HCT116 (cell line): Measurements from ENCODE around the gene DMD. TPM values are rescaled to one million over a fixed set of nuclear protein-coding genes. Genes with fewer than 3 reads are reported as not detected.

Experiments
- ATAC-seq: fragments of 200-7000 bp; cut with Tn5 transposase; 2 replicates; pipeline ENCODE4 v1.9.1; 2020; ENCODE audit warnings: mild to moderate bottlenecking, moderate library complexity
- BruUV-seq: library from RNA; stranded (reverse); fragments of 400-500 nt; replicated peaks from 2 replicates; lab custom pipeline; 2021; lab: Mats Ljungman, UMichigan
- CTCF ChIA-PET: fragments of 300-600 bp; sonication (Branson Sonifier 250); formaldehyde crosslinking; loops from one replicate; lab custom pipeline; 2021; ENCODE audit warnings: antibody characterized with exemption; lab: Charles Lee
- POLR2A ChIA-PET: fragments of 300-600, 350-600 bp; sonication (Branson Sonifier 250); formaldehyde crosslinking; loops from one replicate; lab custom pipeline; 2021; ENCODE audit warnings: antibody characterized with exemption; lab: Charles Lee
- RAD21 ChIA-PET, 2 experiments: fragments of 300-600 bp; sonication (Branson Sonifier 250); formaldehyde crosslinking; loops; one replicate each; lab custom pipeline; 2023; ENCODE audit warnings: low total read pairs in 2 of 2; ENCODE audit not compliant: uncharacterized antibody in 2 of 2, unreplicated experiment in 2 of 2, low non-redundant PET in 1 of 2; lab: Charles Lee
- DNase-seq: peaks from one replicate; pipeline ENCODE4 v3.0.0-alpha.2; 2010; ENCODE audit warnings: low read depth, low spot score
- H2AFZ ChIP-seq: fragments of 200-600 bp; shearing (Covaris generic), sonication (generic); 2 replicates; pipeline ENCODE4 v1.6.1; 2017; ENCODE audit warnings: low read depth, mixed run types, mixed read lengths, antibody characterized with exemption, low read length; ENCODE audit not compliant: poor library complexity, severe bottlenecking
- H3K27ac ChIP-seq: 2 replicates; pipeline ENCODE4 v1.5.1; 2012; ENCODE audit warnings: low read depth, low read length
- H3K27me3 ChIP-seq: fragments of 200-600 bp; sonication (generic); 2 replicates; pipeline ENCODE4 v1.6.1; 2016; ENCODE audit warnings: mixed run types, low read length, mixed read lengths; ENCODE audit not compliant: insufficient read depth
- H3K36me3 ChIP-seq, 2 experiments: fragments of 200-500 bp in 1 of 2; fragments of 200-600 bp in 1 of 2; sonication (Bioruptor generic) in 1 of 2; sonication (generic) in 1 of 2; 2 replicates each; pipeline versions ENCODE4 v1.5.1 to v1.6.1; 2014 to 2016; ENCODE audit warnings: low read length in 2 of 2, inconsistent platforms in 1 of 2, mixed read lengths in 1 of 2, mixed run types in 1 of 2; ENCODE audit not compliant: insufficient read depth in 2 of 2, control insufficient read depth in 1 of 2
- H3K4me1 ChIP-seq, 2 experiments: fragments of 200-600 bp in 1 of 2; sonication (generic) in 1 of 2; 2 replicates each; pipeline versions ENCODE4 v1.5.1 to v1.6.1; 2012 to 2017; ENCODE audit warnings: low read length in 2 of 2, inconsistent platforms in 1 of 2, mild to moderate bottlenecking in 1 of 2, mixed read lengths in 1 of 2, mixed run types in 1 of 2, moderate library complexity in 1 of 2; ENCODE audit not compliant: insufficient read depth in 2 of 2, control insufficient read depth in 1 of 2
- H3K4me2 ChIP-seq: fragments of 200-600 bp; sonication (generic); 2 replicates; pipeline ENCODE4 v1.6.1; 2017; ENCODE audit warnings: mixed run types, low read length, mixed read lengths
- H3K4me3 ChIP-seq, 2 experiments: fragments of 200-600 bp in 1 of 2; sonication (generic) in 1 of 2; replicated peaks in 1 of 2; 2 replicates each; pipeline ENCODE4 v1.5.1; 2011 to 2016; ENCODE audit warnings: low read length in 2 of 2, control low read depth in 1 of 2, low read depth in 1 of 2, mild to moderate bottlenecking in 1 of 2, mixed read lengths in 1 of 2, mixed run types in 1 of 2
- H3K79me2 ChIP-seq: fragments of 200-600 bp; sonication (generic); 2 replicates; pipeline ENCODE4 v1.6.1; 2017; ENCODE audit warnings: mild to moderate bottlenecking, mixed run types, low read length, moderate library complexity, mixed read lengths; ENCODE audit not compliant: insufficient read depth
- H3K9ac ChIP-seq: fragments of 200-600 bp; sonication (generic); 2 replicates; pipeline ENCODE4 v1.6.1; 2016; ENCODE audit warnings: low read length, mixed read lengths
- H3K9me2 ChIP-seq: fragments of 200-600 bp; sonication (generic), shearing (Covaris generic); 2 replicates; pipeline ENCODE4 v1.6.1; 2017; ENCODE audit warnings: mixed run types, mild to moderate bottlenecking, moderate library complexity; ENCODE audit not compliant: insufficient read depth
- H3K9me3 ChIP-seq, 2 experiments: fragments of 200-500 bp in 1 of 2; fragments of 200-600 bp in 1 of 2; sonication (Bioruptor generic) in 1 of 2; sonication (generic) in 1 of 2; 2 replicates each; pipeline ENCODE4 v1.6.1; 2014 to 2017; ENCODE audit warnings: low read length in 2 of 2, mixed read lengths in 2 of 2, inconsistent platforms in 1 of 2, low read depth in 1 of 2, mild to moderate bottlenecking in 1 of 2, mixed run types in 1 of 2, moderate library complexity in 1 of 2; ENCODE audit not compliant: control insufficient read depth in 1 of 2, insufficient read depth in 1 of 2
- H4K20me1 ChIP-seq: fragments of 200-600 bp; sonication (generic), shearing (Covaris generic); 2 replicates; pipeline ENCODE4 v1.6.1; 2017; ENCODE audit warnings: mixed run types, mild to moderate bottlenecking, moderate library complexity; ENCODE audit not compliant: insufficient read depth
- ATF3 ChIP-seq: IDR thresholded peaks from 2 replicates; pipeline ENCODE4 v1.6.1; 2012
- CTCF ChIP-seq, 3 experiments: fragments of 200-600 bp in 1 of 3; sonication (generic) in 1 of 3; IDR thresholded peaks in 2 of 3; conservative IDR thresholded peaks in 1 of 3; 2 replicates each; pipeline ENCODE4 v1.5.1; 2012 to 2017; ENCODE audit warnings: low read depth in 2 of 3, low read length in 2 of 3, antibody characterized with exemption in 1 of 3, borderline replicate concordance in 1 of 3, control low read depth in 1 of 3, mild to moderate bottlenecking in 1 of 3, mixed read lengths in 1 of 3, mixed run types in 1 of 3, moderate library complexity in 1 of 3; ENCODE audit not compliant: insufficient read depth in 1 of 3
- EGR1 ChIP-seq: IDR thresholded peaks from 2 replicates; pipeline ENCODE4 v1.6.1; 2012; ENCODE audit warnings: low read depth
- ELF1 ChIP-seq: IDR thresholded peaks from 2 replicates; pipeline ENCODE4 v1.6.1; 2012; ENCODE audit warnings: low read depth, borderline replicate concordance
- EZH2 ChIP-seq: fragments of 200-600 bp; sonication (generic); IDR thresholded peaks from 2 replicates; pipeline ENCODE4 v1.6.1; 2017; ENCODE audit warnings: antibody characterized with exemption, mixed run types
- EZH2phosphoT487 ChIP-seq: fragments of 200-600 bp; IDR thresholded peaks from 2 replicates; pipeline ENCODE4 v1.6.1; 2018; ENCODE audit warnings: antibody characterized with exemption, borderline replicate concordance
- FOSL1 ChIP-seq: IDR thresholded peaks from 2 replicates; pipeline ENCODE4 v1.6.1; 2012; ENCODE audit warnings: low read depth
- JUND ChIP-seq: IDR thresholded peaks from 2 replicates; pipeline ENCODE4 v1.6.1; 2012
- MAX ChIP-seq: IDR thresholded peaks from 2 replicates; pipeline ENCODE4 v1.6.1; 2012
- POLR2A ChIP-seq: IDR thresholded peaks from 2 replicates; pipeline ENCODE4 v1.7.0; 2011; ENCODE audit warnings: borderline replicate concordance; ENCODE audit not compliant: insufficient read depth, insufficient read length; ENCODE audit errors: extremely low read depth
- POLR2AphosphoS5 ChIP-seq: IDR thresholded peaks from 2 replicates; pipeline ENCODE4 v1.6.1; 2011; ENCODE audit warnings: mild to moderate bottlenecking, low read depth, low read length, moderate library complexity
- RAD21 ChIP-seq: IDR thresholded peaks from 2 replicates; pipeline ENCODE4 v1.6.1; 2012; ENCODE audit warnings: low read depth, mild to moderate bottlenecking
- REST ChIP-seq: IDR thresholded peaks from 2 replicates; pipeline ENCODE4 v1.6.1; 2012; ENCODE audit warnings: low read depth
- SIN3A ChIP-seq: IDR thresholded peaks from 2 replicates; pipeline ENCODE4 v1.6.1; 2012; ENCODE audit warnings: low read depth
- SP1 ChIP-seq: IDR thresholded peaks from 2 replicates; pipeline ENCODE4 v1.6.1; 2012; ENCODE audit warnings: low read depth
- SRF ChIP-seq: IDR thresholded peaks from 2 replicates; pipeline ENCODE4 v1.6.1; 2012; ENCODE audit warnings: low read depth
- ZBTB33 ChIP-seq: IDR thresholded peaks from 2 replicates; pipeline ENCODE4 v1.6.1; 2011; ENCODE audit warnings: mild to moderate bottlenecking, low read length, moderate library complexity; ENCODE audit not compliant: insufficient replicate concordance; ENCODE audit errors: extremely low read depth
- ZFX ChIP-seq: fragments of 450-650 bp; IDR thresholded peaks from 2 replicates; pipeline ENCODE4 v1.6.1; 2017
- ZNF274 ChIP-seq: fragments of 200-500 bp; sonication (Bioruptor generic); IDR thresholded peaks from 2 replicates; pipeline ENCODE4 v1.6.1; 2014; ENCODE audit warnings: mild to moderate bottlenecking, low read depth, low read length, inconsistent platforms
- intact Hi-C: fragments of 100-400 bp; cut with micrococcal nuclease; formaldehyde crosslinking; loops from 2 replicates; pipeline ENCODE4 v1.10.0; 2022
- total RNA-seq: library from RNA; stranded (reverse); gene quantifications from one replicate; pipeline ENCODE4 v1.2.1, GENCODE V29; 2021; ENCODE audit not compliant: unreplicated experiment

Gene DMD
- total RNA-seq, 1 experiment from 2014 or later = 0.05 TPM

- H3K9me3 ChIP-seq = no peaks in the 10 kb centered on the region
- H3K9ac ChIP-seq = no peak overlapping the region
- TF ChIP-seq EZH2 (no peak), EZH2phosphoT487 (no peak), RAD21 (no peak), REST (no peak), POLR2A (no peak), EGR1 (no peak), POLR2AphosphoS5 (no peak), ELF1 (no peak), SP1 (no peak), SIN3A (no peak), FOSL1 (no peak), ATF3 (no peak), ZFX (no peak), ZBTB33 (no peak), JUND (no peak), SRF (no peak), MAX (no peak), CTCF (IDR thresholded peaks at IDR 0.05 in 2 of 3, conservative IDR thresholded peaks at IDR 0.05 in 1 of 3; ENCODE audit: borderline replicate concordance in 1 of 3, insufficient read depth in 1 of 3, low read depth in 2 of 3, low read length in 2 of 3) (no peak), ZNF274 (no peak)
- no peak overlapping the region for H2AFZ ChIP-seq
- H3K4me2 ChIP-seq = no peak overlapping the region
- no peaks in the 10 kb centered on the region for H3K36me3 ChIP-seq
- no peak overlapping the region for H3K4me3 ChIP-seq
- ChIA-PET POLR2A (no interaction called here), CTCF (no interaction called here), RAD21 (no interaction called here)
- no peaks in the 10 kb centered on the region for H3K27me3 ChIP-seq
- H3K27ac ChIP-seq = no peak overlapping the region
- no peaks in the 10 kb centered on the region for H3K9me2 ChIP-seq
- no TSS peak for BruUV-seq
- DNase-seq = no peak
- intact Hi-C loops = no loop called here
- no peaks in the 10 kb centered on the region for H3K79me2 ChIP-seq
- no peaks in the 10 kb centered on the region for H4K20me1 ChIP-seq
- H3K4me1 ChIP-seq = no peaks in the 10 kb centered on the region
- ATAC-seq = no peak
These were observed 1663.9 kb downstream of the DMD start for GRCh38 chrX:31547416-31547815.
